NCI-H2227 (cell line): ENCODE results near the gene CACNA1A.
"Not testable (repeated sequence)": the region's sequence is repeated elsewhere in the genome, so short reads cannot be mapped to it uniquely, and the experiment has no call there.

Experiments
- DNase-seq: peaks from one replicate; lab custom pipeline; 2025; ENCODE audit not compliant: unreplicated experiment; lab: John Stamatoyannopoulos, UW

Gene CACNA1A

DNA sequence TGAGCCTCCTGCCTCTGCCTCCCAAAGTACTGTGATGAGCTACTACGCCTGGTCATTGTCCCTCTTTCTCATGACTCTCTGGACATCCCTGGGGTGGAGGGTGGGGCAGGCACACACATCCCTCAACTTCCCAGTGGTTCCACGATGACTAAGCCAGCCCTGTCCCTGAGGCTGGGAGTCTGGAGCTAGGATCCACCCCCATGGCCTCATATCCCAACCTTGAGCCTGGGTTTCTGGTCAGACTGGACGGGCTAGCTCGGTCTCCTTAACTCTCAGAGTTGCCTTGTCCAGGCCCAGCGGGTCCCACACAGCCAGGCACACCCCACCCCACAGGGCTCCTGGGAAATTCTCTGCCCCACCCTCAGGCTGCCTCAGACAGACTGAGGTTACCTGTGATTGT is 336.5 kb downstream of the CACNA1A start:
- DNase-seq = no peak

- not testable (repeated sequence) for DNase-seq
Observed at GRCh38 chr19:13166151-13166550, 340.1 kb downstream of the CACNA1A start.

DNA sequence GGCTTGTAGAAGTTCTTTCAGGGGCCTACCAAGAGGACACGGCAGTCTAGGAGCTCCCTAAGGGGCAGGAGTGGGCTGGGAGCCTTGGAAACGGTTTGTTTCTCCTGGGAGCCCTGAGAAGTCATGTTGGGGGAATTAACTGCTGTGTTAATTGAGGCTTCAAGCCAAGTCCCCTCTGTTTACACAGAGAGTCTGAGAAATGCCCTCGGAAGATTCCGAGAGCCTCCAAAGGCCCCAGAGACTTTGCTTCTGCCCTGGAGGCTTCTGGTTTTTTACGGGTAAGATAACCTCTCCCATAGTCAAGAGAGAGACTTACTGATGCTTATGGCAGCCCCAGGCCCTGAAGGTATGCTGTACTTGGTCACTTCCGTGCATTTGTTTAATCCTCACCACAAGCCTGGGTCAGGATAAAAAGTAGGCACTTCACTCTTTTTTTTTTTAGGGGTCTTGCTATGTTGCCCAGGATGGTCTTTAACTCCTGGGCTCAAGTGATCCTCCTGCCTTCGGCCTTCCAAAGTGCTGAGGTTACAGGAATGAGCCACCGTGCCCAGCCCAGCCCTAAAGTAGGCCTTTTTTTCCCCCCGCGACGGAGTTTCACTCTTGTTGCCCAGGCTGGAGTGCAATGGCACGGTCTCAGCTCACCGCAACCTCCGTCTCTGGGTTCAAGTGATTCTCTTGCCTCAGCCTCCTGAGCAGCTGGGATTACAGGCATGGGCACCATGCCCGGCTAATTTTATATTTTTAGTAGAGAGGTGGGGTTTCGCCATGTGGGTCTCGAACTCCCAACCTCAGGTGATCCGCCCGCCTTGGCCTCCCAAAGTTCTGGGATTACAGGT is 340.9 kb downstream of the CACNA1A start:
- no peak for DNase-seq

DNA sequence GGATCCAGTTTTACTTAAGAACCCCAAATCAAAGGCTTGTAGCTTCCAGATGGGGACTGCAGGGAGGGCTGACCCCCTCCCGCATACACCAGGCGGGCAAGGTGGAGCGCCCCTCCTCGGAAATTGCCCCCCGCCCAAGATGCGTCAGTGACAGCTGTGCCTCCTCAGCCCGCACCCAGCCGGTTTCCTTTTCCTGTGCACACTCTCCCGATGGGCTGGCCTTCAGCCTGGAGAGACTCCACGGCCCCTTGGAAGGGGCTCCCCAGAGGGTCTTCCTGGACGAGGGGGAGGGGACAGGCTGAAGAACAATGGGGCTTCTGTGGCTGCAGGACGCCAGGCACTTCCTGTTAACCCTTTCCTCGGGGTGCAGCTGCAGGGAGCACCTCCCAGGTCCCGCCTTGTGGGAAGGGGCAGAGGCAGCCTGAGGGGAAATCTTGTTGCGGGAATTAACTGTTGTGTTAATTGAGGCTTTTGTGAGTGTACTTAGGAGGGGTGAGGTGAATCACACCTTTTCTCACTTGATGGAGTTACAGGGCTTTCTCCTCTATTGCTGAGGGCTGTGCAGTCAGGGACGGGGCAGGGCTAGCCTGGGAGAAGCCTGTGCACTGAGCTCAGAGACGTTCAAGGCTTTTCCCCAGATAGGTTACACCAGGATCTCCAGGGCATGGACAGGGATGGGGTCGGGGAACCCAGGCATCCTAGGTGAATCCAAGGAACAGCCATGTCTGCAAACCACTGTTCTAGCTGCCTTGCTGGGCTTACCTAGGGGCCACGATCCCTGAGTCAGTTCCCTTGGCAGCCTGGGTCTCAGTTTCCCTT is 341.7 kb downstream of the CACNA1A start:
- DNase-seq = peak; percentile 53

DNA sequence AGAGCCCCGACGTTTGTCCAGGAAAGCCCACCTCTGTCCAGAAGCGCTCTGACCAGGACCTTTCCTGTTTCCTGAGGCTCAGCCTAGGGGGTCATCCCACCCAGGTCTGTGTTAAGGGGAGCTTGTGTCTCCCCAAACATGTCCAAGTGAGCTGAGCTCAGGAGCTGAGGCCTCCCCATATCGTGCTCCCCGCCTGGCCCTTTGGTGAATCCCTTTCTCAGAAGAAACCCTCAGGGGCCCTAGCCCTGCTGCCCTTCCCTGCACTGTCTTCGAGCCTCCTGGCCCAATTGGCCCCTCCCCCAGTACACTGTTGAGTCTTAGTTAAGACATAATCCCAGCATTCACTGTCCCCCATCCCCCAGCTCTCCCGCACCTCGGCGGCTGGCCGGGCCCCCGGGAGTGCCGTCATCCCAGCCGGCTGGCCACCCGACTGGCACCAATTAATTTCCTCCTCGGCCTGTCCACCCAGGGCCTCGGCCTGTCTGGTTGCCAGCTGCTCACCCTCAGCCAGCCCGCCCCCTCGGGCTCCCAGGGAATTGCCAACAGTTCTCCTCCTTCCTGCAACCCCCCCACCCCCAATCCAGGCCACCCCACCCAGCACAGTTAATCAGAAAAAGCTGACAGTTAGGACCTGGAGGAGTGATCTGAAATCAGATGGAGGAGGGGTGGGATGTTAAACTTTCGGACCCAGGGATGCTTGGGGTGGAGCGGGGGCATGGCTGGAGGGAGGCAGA is 342.5 kb downstream of the CACNA1A start:
- peak; percentile 48 for DNase-seq

GRCh38 chr19:13162724-13163608 is 343.3 kb downstream of the CACNA1A start:
- peak; percentile 85 for DNase-seq

GRCh38 chr19:13160557-13160956 is 345.7 kb downstream of the CACNA1A start:
- DNase-seq = no peak

GRCh38 chr19:13159713-13160112 is 346.6 kb downstream of the CACNA1A start:
- DNase-seq = no peak
